Measurements from ENCODE around the gene VTI1A.
"Not testable (repeated sequence)": the region's sequence is repeated elsewhere in the genome, so short reads cannot be mapped to it uniquely, and the experiment has no call there.

VTI1A gene

DNA sequence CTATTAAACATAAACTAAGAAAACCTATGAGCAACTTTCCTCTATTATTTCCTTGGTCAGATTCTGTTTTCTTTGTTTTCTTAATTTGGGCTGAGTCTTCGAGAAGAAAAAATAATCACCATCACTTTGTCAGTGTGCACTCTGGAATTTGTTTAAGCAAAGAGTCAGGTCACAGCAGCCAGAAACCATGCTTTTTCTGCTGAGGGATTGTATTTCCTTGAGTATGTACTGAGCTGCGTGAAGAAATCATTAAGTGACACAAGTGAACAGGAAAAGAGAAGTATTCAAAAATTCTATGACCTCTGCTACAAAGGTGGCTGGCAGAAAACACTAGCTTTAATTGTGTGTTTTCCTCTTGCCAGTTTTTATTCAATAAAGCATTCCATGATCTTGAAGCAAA lies 249.6 kb downstream of the VTI1A start:
- no peak for DNase-seq

DNA sequence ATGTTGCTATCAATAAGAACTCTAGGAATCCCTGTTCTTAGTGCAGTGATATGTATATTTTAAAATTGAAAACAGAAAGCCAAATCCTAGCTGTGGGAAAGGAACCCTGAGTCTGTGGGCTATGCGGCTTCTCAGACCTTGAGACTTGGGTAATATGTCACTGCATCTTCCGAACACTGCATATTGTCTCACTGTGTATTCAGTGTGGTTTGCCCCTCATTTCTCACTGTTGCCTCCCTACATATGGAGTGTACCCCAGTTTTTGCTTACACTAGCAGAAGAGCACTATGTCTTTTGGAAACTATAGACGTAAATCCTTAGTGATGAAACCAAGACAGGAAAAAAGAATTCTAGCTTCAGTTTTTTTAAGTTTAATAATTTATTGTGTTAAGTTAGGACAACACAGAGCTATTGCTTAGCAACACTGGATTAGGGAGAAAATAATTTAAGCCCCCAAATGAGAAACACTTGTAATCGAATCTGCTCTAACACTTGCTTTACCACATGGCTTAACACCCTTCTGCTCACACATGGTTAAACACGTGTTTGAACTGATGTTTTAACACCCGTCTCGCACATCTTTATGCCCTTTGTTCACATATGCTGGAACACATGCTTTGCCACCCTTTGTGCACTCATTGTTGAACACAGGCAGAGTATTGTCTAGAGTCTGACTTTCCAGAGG lies 251.3 kb downstream of the VTI1A start:
- no peak for DNase-seq

GRCh38 chr10:112698818-112699164 lies 251.8 kb downstream of the VTI1A start:
- DNase-seq = no peak

- DNase-seq = no peak
Measured at GRCh38 chr10:112700215-112700671, 253.2 kb downstream of the VTI1A start.

GRCh38 chr10:112701211-112701877 lies 254.3 kb downstream of the VTI1A start:
- DNase-seq = no peak

GRCh38 chr10:112701878-112702255 lies 254.9 kb downstream of the VTI1A start:
- no peak for DNase-seq

DNA sequence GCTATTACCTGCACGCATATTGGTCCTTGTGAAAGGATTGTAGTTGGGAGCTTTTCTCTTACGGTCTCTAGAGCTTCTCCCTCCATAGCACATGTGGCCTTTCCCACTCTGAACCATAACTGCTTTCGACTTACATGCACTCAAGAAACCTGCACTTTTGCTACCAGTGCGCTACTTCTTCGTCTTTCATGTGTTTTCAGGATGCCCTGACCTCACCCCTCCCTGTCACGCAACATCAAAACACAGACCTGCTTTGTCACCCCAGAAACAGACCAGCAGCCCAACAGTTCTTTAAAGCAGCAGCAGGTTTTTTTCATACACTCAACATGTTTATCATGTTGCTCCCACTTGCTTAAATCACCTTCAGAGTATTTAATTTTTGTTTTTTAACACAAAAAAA lies 259.6 kb downstream of the VTI1A start:
- DNase-seq = no peak

DNA sequence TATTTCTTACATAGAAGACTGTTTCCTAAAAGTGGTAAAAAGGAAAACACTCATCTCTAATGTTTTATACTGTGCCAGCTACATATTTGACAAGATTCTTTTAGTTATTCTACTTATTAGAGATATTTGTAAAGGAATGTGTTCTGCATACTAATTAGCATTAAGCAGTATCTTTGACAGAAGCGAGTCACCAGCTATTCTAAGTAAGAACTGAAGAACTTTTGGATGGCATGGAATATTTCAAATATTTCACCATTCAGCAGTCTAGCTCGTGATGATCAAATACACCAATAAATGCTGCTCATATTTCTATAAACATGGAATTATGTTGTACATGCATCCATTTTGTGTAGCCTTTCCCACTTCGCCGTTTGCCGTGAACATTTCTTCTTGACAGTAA lies 261.4 kb downstream of the VTI1A start:
- no peak for DNase-seq

DNA sequence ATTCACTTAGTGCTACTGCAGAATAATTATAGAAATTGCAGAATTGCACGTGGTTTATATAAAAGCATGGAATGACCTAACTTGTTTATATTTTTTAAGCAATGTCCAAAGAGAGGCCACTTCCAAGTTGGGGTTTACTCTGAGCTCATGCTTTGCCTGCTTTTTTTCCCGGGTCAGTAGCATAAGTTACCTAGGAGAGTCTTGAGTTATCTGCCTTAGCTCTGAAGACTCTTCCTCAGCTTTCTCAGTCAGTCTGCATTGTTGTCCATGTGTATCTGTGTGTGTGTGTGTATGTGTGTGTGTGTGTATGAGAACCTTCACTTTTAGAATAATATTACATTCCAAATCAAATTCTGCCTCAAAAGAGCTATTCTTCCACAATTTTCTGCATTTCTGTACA lies 263.5 kb downstream of the VTI1A start:
- DNase-seq = no peak

- no peak for DNase-seq
Measured at GRCh38 chr10:112711366-112711765, 264.4 kb downstream of the VTI1A start.

DNA sequence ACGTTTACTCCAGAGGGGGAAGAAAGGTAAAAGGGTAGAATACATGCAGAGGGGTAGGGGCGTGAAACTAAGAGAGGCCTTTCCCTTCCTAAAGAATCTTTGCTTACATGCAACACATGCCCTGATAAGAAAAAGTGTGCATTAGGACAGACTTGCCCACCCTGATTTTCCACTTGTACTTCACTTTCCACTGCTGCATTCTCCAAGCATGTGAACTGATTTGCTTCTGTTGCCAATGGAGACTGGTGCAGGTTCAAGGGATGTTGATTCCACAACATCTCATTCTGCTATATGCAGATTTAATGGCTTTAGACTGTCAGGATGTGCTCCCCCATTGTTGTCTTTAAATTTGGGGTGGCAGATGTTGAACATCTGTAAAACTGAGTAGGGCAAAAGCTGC lies 265.5 kb downstream of the VTI1A start:
- DNase-seq = no peak

GRCh38 chr10:112713411-112713810 lies 266.4 kb downstream of the VTI1A start:
- no peak for DNase-seq

GRCh38 chr10:112715581-112715980 lies 268.6 kb downstream of the VTI1A start:
- no peak for DNase-seq

- no peak for DNase-seq
Measured at GRCh38 chr10:112716076-112716475, 269.1 kb downstream of the VTI1A start.

- no peak for DNase-seq
Measured at GRCh38 chr10:112716924-112717413, 270.0 kb downstream of the VTI1A start.

GRCh38 chr10:112720178-112720577 lies 273.2 kb downstream of the VTI1A start:
- no peak for DNase-seq

GRCh38 chr10:112721080-112721698 lies 274.2 kb downstream of the VTI1A start:
- no peak for DNase-seq

DNA sequence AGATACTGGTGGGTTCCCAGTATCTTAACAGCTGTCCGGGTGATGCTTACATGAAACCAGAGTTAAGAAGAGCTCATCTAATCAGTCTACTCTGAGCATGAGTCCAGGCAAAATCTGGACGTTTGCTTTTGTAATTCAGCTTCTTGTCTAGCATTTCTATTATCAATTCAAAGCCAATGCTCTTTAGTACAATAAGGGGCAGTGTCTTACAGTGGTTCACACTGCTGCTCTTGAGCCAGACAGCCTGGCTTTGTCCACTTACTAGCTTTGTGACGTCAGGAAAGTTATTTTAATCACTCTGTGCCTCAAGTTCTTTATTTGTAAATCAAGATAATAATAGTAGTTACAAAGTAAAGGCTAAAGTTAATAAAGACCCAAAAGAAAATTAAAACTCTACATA lies 275.7 kb downstream of the VTI1A start:
- no peak for DNase-seq

- no peak for DNase-seq
Measured at GRCh38 chr10:112723876-112724275, 276.9 kb downstream of the VTI1A start.

DNA sequence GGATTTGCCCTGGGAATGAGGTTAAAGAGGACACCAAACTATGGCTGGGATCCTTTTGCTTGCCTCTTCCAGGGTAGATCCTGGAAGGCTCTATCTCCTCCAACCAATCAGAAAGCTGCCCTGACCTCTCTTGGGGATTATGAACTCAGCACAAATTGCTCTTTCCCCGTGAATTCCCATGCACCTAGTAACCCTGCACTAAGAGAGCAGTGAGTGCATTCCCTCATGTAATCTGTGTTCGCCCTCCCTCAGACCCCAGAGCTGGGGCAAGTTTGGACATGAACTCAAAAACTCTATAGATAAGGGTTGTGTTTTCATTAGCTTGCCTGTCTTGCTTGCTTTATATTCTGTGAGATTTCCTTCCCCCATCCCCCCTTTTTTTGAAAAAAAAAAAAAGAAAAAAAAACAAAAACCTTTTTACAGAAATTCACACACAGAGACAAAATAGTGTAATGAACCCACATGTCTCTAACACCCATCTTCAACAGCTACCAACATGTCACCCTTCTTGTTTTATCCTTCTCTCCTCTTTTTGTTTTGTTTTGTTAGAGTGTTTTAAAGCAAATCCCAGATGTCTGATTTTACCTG lies 277.5 kb downstream of the VTI1A start:
- DNase-seq = peak; percentile 86

GRCh38 chr10:112728118-112728883 lies 281.3 kb downstream of the VTI1A start:
- no peak for DNase-seq

- DNase-seq = no peak
Measured at GRCh38 chr10:112728997-112729396, 282.0 kb downstream of the VTI1A start.

- DNase-seq = not testable (repeated sequence)
Measured at GRCh38 chr10:112731450-112731849, 284.4 kb downstream of the VTI1A start.
